Activated CD4-positive, alpha-beta memory T cell treated with anti-CD3 and anti-CD28 coated beads, Interleukin-2, amount 10 ng/mL, durations not matched to agents 7 days and 5 days (primary cell): ENCODE measurements around the gene CFAP47. TPM values are rescaled to one million over a fixed set of nuclear protein-coding genes. Genes with fewer than 3 reads are reported as not detected.
"Not testable (repeated sequence)": the region's sequence is repeated elsewhere in the genome, so short reads cannot be mapped to it uniquely, and the experiment has no call there.

ENCODE experiments used
- CTCF ChIA-PET: fragments of 350-600 bp; sonication (Branson Sonifier 250); formaldehyde crosslinking; loops from one replicate; lab custom pipeline; 2021; ENCODE audit warnings: antibody characterized with exemption, inconsistent platforms; lab: Charles Lee
- POLR2A ChIA-PET: fragments of 350-600 bp; sonication (Branson Sonifier 250); formaldehyde crosslinking; loops from one replicate; lab custom pipeline; 2021; ENCODE audit warnings: antibody characterized with exemption; lab: Charles Lee
- DNase-seq: peaks from one replicate; pipeline ENCODE4 v3.0.0-alpha.2; 2020
- H3K27ac Mint-ChIP-seq: one replicate; pipeline ENCODE4 v1.8.0; 2021; ENCODE audit warnings: mild to moderate bottlenecking, mixed read lengths
- H3K27me3 Mint-ChIP-seq: one replicate; pipeline ENCODE4 v1.8.0; 2021; ENCODE audit warnings: mixed read lengths
- H3K36me3 Mint-ChIP-seq: one replicate; pipeline ENCODE4 v1.8.0; 2021; ENCODE audit warnings: low read depth, mixed read lengths
- H3K4me1 Mint-ChIP-seq: one replicate; pipeline ENCODE4 v1.8.0; 2021; ENCODE audit warnings: mixed read lengths
- H3K4me3 Mint-ChIP-seq: one replicate; pipeline ENCODE4 v1.8.0; 2021; ENCODE audit warnings: mild to moderate bottlenecking, mixed read lengths
- H3K9me3 Mint-ChIP-seq: one replicate; pipeline ENCODE4 v1.8.0; 2021; ENCODE audit warnings: mixed read lengths
- total RNA-seq, 2 experiments: library from RNA; stranded (reverse); gene quantifications; one replicate each; pipeline ENCODE4 v1.2.3, GENCODE V29; 2021

Gene CFAP47
- total RNA-seq: not detected

GRCh38 chrX:35919536-35920309, at the start of gene CFAP47:
Gene CFAP47 (plus strand): TSS chrX:35919734. CDS start chrX:35919800, 66 bp downstream.
- DNase-seq: no peak
- POLR2A ChIA-PET: no interaction called here
- no peaks in the 10 kb centered on the region for H3K27me3 Mint-ChIP-seq

DNA sequence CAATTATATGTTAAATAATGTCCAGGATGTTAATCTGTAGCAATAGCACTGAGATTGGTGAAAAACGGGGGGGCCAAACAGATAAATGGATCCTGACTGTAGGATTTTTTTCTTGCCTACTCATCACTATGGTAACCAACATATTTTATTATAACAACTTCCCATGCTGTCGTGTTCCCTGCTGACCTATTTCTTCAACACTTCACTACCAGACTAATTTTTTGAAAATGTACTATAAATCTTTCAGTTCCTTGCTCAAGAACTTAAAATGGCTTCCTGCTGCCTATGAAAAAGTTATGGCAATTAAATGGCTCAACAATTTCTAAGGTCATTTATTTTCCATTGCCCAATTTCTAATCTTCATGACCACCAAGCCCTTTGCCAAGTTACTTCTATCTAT, 38.9 kb upstream of the CFAP47 start:
- DNase-seq: no peak
- no peak overlapping the region for H3K27ac Mint-ChIP-seq
- H3K36me3 Mint-ChIP-seq: no peaks in the 10 kb centered on the region
- CTCF ChIA-PET: no interaction called here
- POLR2A ChIA-PET: no interaction called here
- no peaks in the 10 kb centered on the region for H3K9me3 Mint-ChIP-seq
- no peak overlapping the region for H3K4me3 Mint-ChIP-seq
- H3K4me1 Mint-ChIP-seq: no peaks in the 10 kb centered on the region
- H3K27me3 Mint-ChIP-seq: no peaks in the 10 kb centered on the region

More at GRCh38 chrX:35919536-35920309, at the start of gene CFAP47:
- no peak within 1 kb of the TSS for H3K4me3 Mint-ChIP-seq
- no peaks in the 10 kb centered on the region for H3K4me1 Mint-ChIP-seq
- CTCF ChIA-PET: no interaction called here
- peaks cover 6% of the 10 kb centered on the region for H3K9me3 Mint-ChIP-seq
- H3K36me3 Mint-ChIP-seq: no peaks in the 10 kb centered on the region
- no peak within 1 kb of the TSS for H3K27ac Mint-ChIP-seq

DNA sequence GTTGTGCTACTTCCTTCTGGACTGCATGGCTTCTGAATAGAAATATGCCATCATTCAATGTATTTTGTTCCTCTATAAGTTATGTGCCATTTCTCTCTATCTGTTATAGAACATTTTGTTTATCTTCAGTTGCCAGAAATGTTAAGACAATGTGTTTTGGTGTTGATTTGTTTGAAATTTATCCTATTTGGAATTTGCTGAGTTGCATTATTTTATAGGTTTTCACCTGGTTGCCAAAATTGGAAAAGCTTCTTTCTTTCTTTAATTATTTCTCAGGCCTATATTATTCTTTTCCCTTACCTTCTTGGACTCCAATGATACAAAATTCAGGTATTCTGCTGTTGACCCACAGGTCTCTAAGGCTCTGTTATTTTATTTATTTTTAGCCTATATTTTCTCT, 33.4 kb upstream of the CFAP47 start:
- H3K36me3 Mint-ChIP-seq: no peaks in the 10 kb centered on the region
- no peaks in the 10 kb centered on the region for H3K27me3 Mint-ChIP-seq
- no peak for DNase-seq
- CTCF ChIA-PET: no interaction called here
- H3K9me3 Mint-ChIP-seq: no peaks in the 10 kb centered on the region
- POLR2A ChIA-PET: no interaction called here
- H3K27ac Mint-ChIP-seq: no peak overlapping the region
- H3K4me3 Mint-ChIP-seq: no peak overlapping the region
- no peaks in the 10 kb centered on the region for H3K4me1 Mint-ChIP-seq

DNA sequence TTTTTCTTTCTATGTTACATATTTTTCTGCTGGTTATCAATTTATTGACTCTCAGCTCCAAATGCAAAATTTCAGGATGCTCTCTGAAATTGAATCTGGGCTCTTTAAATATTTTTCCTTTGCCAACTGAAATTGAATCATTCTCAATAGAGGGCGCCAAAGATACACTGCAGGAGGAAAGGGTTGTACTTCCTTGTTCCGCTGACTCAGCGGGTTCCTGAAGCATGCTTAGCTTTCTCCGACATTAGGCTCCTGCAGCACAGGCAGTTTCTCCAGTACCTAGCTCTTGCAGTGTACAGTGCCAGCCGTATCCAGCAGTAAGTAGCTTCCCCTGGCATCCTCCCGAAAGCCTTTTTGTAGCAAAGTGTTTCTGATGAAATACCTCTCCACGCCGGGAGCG, 28.8 kb upstream of the CFAP47 start:
- ChIA-PET POLR2A (no interaction called here), CTCF (no interaction called here)
- H3K27ac Mint-ChIP-seq: no peak overlapping the region
- H3K27me3 Mint-ChIP-seq: no peaks in the 10 kb centered on the region
- H3K4me1 Mint-ChIP-seq: no peaks in the 10 kb centered on the region
- no peaks in the 10 kb centered on the region for H3K36me3 Mint-ChIP-seq
- DNase-seq: no peak
- H3K9me3 Mint-ChIP-seq: no peaks in the 10 kb centered on the region
- no peak overlapping the region for H3K4me3 Mint-ChIP-seq

DNA sequence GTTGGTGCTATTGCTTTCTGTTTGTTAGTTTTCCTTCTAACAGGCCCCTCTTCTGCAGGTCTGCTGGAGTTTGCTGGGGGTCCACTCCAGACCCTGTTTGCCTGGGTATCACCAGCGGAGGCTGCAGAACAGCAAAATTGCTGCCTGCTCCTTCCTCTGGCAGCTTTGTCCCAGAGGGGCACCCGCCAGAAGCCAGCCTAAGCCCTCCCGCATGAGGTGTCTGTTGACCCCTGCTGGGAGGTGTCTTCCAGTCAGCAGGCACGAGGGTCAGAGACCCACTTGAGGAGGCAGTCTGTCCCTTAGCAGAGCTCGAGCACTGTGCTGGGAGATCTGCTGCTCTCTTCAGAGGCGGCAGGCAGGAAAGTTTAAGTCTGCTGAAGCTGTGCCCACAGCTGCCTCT, 67.3 kb downstream of the CFAP47 start:
- CTCF ChIA-PET, POLR2A ChIA-PET, H3K4me3 Mint-ChIP-seq, H3K36me3 Mint-ChIP-seq, H3K27me3 Mint-ChIP-seq, H3K4me1 Mint-ChIP-seq, H3K27ac Mint-ChIP-seq, H3K9me3 Mint-ChIP-seq, DNase-seq: not testable (repeated sequence)

- no peaks in the 10 kb centered on the region for H3K9me3 Mint-ChIP-seq
- DNase-seq: no peak
- H3K36me3 Mint-ChIP-seq: no peaks in the 10 kb centered on the region
- CTCF ChIA-PET: no interaction called here
- POLR2A ChIA-PET: no interaction called here
- H3K27ac Mint-ChIP-seq: no peak overlapping the region
- no peak overlapping the region for H3K4me3 Mint-ChIP-seq
- no peaks in the 10 kb centered on the region for H3K27me3 Mint-ChIP-seq
- no peaks in the 10 kb centered on the region for H3K4me1 Mint-ChIP-seq
These were observed 87.7 kb downstream of the CFAP47 start for GRCh38 chrX:36007207-36007606.

DNA sequence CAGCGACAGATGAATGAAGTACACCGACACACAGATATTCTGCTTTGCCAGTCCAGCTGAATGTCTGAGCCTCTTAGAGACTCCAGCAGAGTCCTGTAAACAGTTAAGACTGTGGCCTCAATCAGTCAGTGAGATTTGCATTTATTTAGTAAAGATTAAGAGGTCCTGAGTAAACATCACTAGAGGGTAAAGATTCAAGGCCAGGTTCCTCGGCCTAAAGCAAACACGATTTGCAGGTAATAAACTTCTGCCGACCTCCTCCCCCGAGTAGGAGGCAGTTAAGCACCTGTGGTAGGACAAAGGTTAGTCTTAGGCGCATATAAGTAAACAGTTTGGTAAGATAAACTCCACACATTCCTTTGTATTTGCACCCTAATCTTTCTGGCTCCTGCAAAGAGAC, 99.6 kb downstream of the CFAP47 start:
- no peak for DNase-seq
- Mint-ChIP-seq H3K27ac (no peak overlapping the region), H3K27me3 (no peaks in the 10 kb centered on the region), H3K4me3 (no peak overlapping the region), H3K4me1 (no peaks in the 10 kb centered on the region), H3K9me3 (no peaks in the 10 kb centered on the region), H3K36me3 (no peaks in the 10 kb centered on the region)
- POLR2A ChIA-PET: no interaction called here
- CTCF ChIA-PET: no interaction called here

- Mint-ChIP-seq H3K4me1 (no peaks in the 10 kb centered on the region), H3K4me3 (no peak overlapping the region), H3K36me3 (no peaks in the 10 kb centered on the region), H3K27ac (no peak overlapping the region), H3K27me3 (no peaks in the 10 kb centered on the region), H3K9me3 (no peaks in the 10 kb centered on the region)
- DNase-seq: no peak
- ChIA-PET POLR2A (no interaction called here), CTCF (no interaction called here)
These were observed 116.0 kb downstream of the CFAP47 start for GRCh38 chrX:36035550-36035949.

- Mint-ChIP-seq H3K4me3 (no peak overlapping the region), H3K4me1 (no peaks in the 10 kb centered on the region), H3K27me3 (no peaks in the 10 kb centered on the region), H3K36me3 (no peaks in the 10 kb centered on the region), H3K9me3 (no peaks in the 10 kb centered on the region), H3K27ac (no peak overlapping the region)
- ChIA-PET CTCF (no interaction called here), POLR2A (no interaction called here)
- DNase-seq: no peak
These were observed 143.2 kb downstream of the CFAP47 start for GRCh38 chrX:36062778-36063177.

DNA sequence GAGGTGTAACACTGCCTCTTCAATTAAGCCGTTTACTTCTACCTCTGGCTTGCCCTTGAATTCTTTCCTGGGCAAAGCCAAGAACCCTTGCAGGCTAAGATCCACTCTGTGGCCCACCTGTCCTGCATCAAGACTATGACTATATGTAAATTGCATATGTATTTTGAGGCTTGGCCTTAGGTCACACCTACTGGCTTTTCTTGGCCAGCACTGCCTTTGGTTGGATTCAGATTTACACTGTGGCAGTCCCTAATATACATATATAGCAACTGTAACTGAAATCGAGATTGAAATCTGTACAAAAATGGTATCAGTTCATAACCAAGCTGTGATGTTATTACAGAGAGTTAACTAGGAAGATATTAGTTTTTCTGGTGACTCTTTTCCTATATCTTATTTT, 151.5 kb downstream of the CFAP47 start:
- Mint-ChIP-seq H3K9me3 (no peaks in the 10 kb centered on the region), H3K36me3 (no peaks in the 10 kb centered on the region), H3K27ac (no peak overlapping the region), H3K4me1 (no peaks in the 10 kb centered on the region), H3K27me3 (no peaks in the 10 kb centered on the region), H3K4me3 (no peak overlapping the region)
- DNase-seq: no peak
- CTCF ChIA-PET: no interaction called here
- POLR2A ChIA-PET: no interaction called here

GRCh38 chrX:36075009-36075408, 155.5 kb downstream of the CFAP47 start:
- H3K36me3 Mint-ChIP-seq, CTCF ChIA-PET, H3K27me3 Mint-ChIP-seq, H3K4me3 Mint-ChIP-seq, POLR2A ChIA-PET, H3K27ac Mint-ChIP-seq, DNase-seq, H3K4me1 Mint-ChIP-seq, H3K9me3 Mint-ChIP-seq: not testable (repeated sequence)

GRCh38 chrX:36083256-36083655, 163.7 kb downstream of the CFAP47 start:
- Mint-ChIP-seq H3K4me3 (no peak overlapping the region), H3K4me1 (no peaks in the 10 kb centered on the region), H3K27ac (no peak overlapping the region), H3K9me3 (no peaks in the 10 kb centered on the region), H3K36me3 (no peaks in the 10 kb centered on the region), H3K27me3 (no peaks in the 10 kb centered on the region)
- POLR2A ChIA-PET: no interaction called here
- CTCF ChIA-PET: no interaction called here
- no peak for DNase-seq

DNA sequence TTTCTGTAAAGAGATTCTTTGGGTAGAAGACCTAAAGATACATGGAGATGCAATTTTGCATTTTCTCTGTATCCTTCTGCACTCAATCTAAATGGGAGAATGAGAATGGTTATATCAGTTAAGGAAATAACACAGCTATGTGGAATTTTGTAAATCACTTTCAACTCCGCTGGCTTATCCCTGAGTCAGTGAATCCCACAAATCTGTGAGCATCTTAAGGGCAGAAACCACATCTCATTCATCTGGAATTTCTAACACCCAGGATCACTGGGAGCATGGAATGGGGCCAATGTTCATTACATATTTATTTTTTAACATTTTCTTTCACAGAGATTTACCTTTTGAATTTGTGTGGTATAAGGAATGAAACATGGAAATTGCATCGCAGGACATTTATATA, 167.8 kb downstream of the CFAP47 start:
- Mint-ChIP-seq H3K4me1 (no peaks in the 10 kb centered on the region), H3K36me3 (no peaks in the 10 kb centered on the region), H3K9me3 (no peaks in the 10 kb centered on the region), H3K27ac (no peak overlapping the region), H3K4me3 (no peak overlapping the region), H3K27me3 (no peaks in the 10 kb centered on the region)
- ChIA-PET POLR2A (no interaction called here), CTCF (no interaction called here)
- no peak for DNase-seq

GRCh38 chrX:36088939-36089338, 169.4 kb downstream of the CFAP47 start:
- H3K4me3 Mint-ChIP-seq, H3K27me3 Mint-ChIP-seq, CTCF ChIA-PET, DNase-seq, H3K4me1 Mint-ChIP-seq, H3K27ac Mint-ChIP-seq, POLR2A ChIA-PET, H3K36me3 Mint-ChIP-seq, H3K9me3 Mint-ChIP-seq: not testable (repeated sequence)
